Esophagus squamous epithelium (tissue), 4 donors: ENCODE data around the gene DDOST.

ENCODE experiments used
- POLR2A ChIP-seq, 4 donors: fragments of 450-650 bp; IDR thresholded peaks; one replicate each; pipeline ENCODE4 v1.6.1; 2017; ENCODE audit warnings: antibody characterized with exemption in 4 of 4, mild to moderate bottlenecking in 4 of 4, moderate library complexity in 3 of 4
- TF ChIP-seq, protein P1 (sequence below), 6 experiments: fragments of 450-650 bp in 4 of 6; fragments of 200-600 bp in 2 of 6; sonication (generic) in 2 of 6; IDR thresholded peaks; one replicate each; pipeline ENCODE4 v1.5.1; 2016 to 2019; ENCODE audit warnings: antibody characterized with exemption in 6 of 6, mild to moderate bottlenecking in 4 of 6, moderate library complexity in 4 of 6

DNA sequence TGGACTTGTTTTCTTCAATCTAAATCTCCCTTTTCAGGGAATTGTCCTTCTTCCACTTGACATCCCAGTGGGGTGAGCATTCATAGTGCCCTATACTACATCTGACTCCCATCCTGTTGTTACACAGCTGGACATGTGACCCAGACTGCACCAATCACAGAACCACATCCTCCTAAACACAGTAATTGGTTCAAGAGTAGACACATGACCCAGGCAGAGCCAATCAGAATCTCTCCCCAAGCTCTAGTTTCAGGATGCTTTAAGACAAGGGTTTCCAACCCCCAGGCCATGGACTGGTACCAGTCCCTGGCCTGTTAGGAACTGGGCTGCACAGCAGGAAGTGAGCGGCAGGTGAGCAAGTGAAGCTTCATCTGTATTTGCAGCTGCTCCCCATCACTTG is 5.6 kb upstream of the DDOST start:
- TF ChIP-seq, protein P1, sequence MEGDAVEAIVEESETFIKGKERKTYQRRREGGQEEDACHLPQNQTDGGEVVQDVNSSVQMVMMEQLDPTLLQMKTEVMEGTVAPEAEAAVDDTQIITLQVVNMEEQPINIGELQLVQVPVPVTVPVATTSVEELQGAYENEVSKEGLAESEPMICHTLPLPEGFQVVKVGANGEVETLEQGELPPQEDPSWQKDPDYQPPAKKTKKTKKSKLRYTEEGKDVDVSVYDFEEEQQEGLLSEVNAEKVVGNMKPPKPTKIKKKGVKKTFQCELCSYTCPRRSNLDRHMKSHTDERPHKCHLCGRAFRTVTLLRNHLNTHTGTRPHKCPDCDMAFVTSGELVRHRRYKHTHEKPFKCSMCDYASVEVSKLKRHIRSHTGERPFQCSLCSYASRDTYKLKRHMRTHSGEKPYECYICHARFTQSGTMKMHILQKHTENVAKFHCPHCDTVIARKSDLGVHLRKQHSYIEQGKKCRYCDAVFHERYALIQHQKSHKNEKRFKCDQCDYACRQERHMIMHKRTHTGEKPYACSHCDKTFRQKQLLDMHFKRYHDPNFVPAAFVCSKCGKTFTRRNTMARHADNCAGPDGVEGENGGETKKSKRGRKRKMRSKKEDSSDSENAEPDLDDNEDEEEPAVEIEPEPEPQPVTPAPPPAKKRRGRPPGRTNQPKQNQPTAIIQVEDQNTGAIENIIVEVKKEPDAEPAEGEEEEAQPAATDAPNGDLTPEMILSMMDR (IDR thresholded peaks at IDR 0.05) = no peak
- TF ChIP-seq POLR2A (IDR thresholded peaks at IDR 0.05) = no peak
